HL-60 (cell line): ENCODE data around the gene RHNO1.

Source experiments
- DNase-seq, 2 experiments: peaks; one replicate each; pipeline ENCODE4 v3.0.0-alpha.2; 2010 to 2020; ENCODE audit warnings: low read depth in 1 of 2, low spot score in 1 of 2
- H3K27ac ChIP-seq: fragments of 250-450 bp; sonication (Bioruptor Pico); replicated peaks from 2 replicates; pipeline ENCODE4 v1.5.1; 2020; ENCODE audit warnings: mild to moderate bottlenecking, moderate library complexity
- H3K27me3 ChIP-seq: fragments of 250-450 bp; sonication (Bioruptor Pico); 2 replicates; pipeline ENCODE4 v1.5.1; 2021; ENCODE audit warnings: mild to moderate bottlenecking, moderate library complexity; ENCODE audit not compliant: insufficient read depth, poor library complexity, severe bottlenecking
- H3K4me3 ChIP-seq: replicated peaks from 2 replicates; pipeline ENCODE4 v1.5.1; 2011; ENCODE audit warnings: mild to moderate bottlenecking, control low read depth, low read length; ENCODE audit not compliant: insufficient read depth
- CTCF ChIP-seq: IDR thresholded peaks from one replicate; pipeline ENCODE4 v1.5.1; 2011; ENCODE audit warnings: low read length, control low read depth, inconsistent platforms; ENCODE audit not compliant: insufficient read depth
- GABPA ChIP-seq: IDR thresholded peaks from 2 replicates; pipeline ENCODE4 v1.6.1; 2012; ENCODE audit warnings: low read depth
- POLR2AphosphoS5 ChIP-seq: IDR thresholded peaks from 2 replicates; pipeline ENCODE4 v1.6.1; 2012; ENCODE audit warnings: low read depth
- REST ChIP-seq: IDR thresholded peaks from 2 replicates; pipeline ENCODE4 v1.6.1; 2012; ENCODE audit warnings: low read depth; ENCODE audit not compliant: insufficient replicate concordance
- SPI1 ChIP-seq: IDR thresholded peaks from 2 replicates; pipeline ENCODE4 v1.6.1; 2012; ENCODE audit warnings: low read depth, mild to moderate bottlenecking, borderline replicate concordance

Gene RHNO1

GRCh38 chr12:2893007-2893406 is 16.0 kb downstream of the RHNO1 start:
- TF ChIP-seq REST (no peak), CTCF (no peak), SPI1 (no peak), GABPA (no peak), POLR2AphosphoS5 (no peak)
- DNase-seq, result no peak
- H3K27ac ChIP-seq, result no peak overlapping the region
- peaks cover 3% of the 10 kb centered on the region for H3K27me3 ChIP-seq
- H3K4me3 ChIP-seq, result no peak overlapping the region

- Histone ChIP-seq H3K27me3 (peaks cover 3% of the 10 kb centered on the region), H3K27ac (no peak overlapping the region), H3K4me3 (no peak overlapping the region)
- no peak for DNase-seq
- TF ChIP-seq POLR2AphosphoS5, result no peak
- no peak for TF ChIP-seq REST
Observed at GRCh38 chr12:2895051-2895451, 18.0 kb downstream of the RHNO1 start.

- H3K27me3 ChIP-seq, result peaks cover 3% of the 10 kb centered on the region
- no peak overlapping the region for H3K4me3 ChIP-seq
- TF ChIP-seq GABPA (no peak), POLR2AphosphoS5 (no peak), CTCF (no peak), REST (no peak), SPI1 (no peak)
- DNase-seq, result no peak
- H3K27ac ChIP-seq, result no peak overlapping the region
Observed at GRCh38 chr12:2895511-2895910, 18.5 kb downstream of the RHNO1 start.

- TF ChIP-seq POLR2AphosphoS5 (no peak), GABPA (no peak), SPI1 (no peak), REST (no peak)
- DNase-seq, result no peak
- H3K4me3 ChIP-seq, result no peak overlapping the region
- no peak overlapping the region for H3K27ac ChIP-seq
- no peaks in the 10 kb centered on the region for H3K27me3 ChIP-seq
Observed at GRCh38 chr12:2897418-2897817, 20.4 kb downstream of the RHNO1 start.
